NB4 (cell line): ENCODE results near the gene GOLGA8J.
"Not testable (repeated sequence)": the region's sequence is repeated elsewhere in the genome, so short reads cannot be mapped to it uniquely, and the experiment has no call there.

Experiments used
- DNase-seq: peaks from one replicate; pipeline ENCODE4 v3.0.0; 2010; ENCODE audit warnings: low read depth
- H3K4me3 ChIP-seq: one replicate; pipeline ENCODE4 v1.5.1; 2011; ENCODE audit warnings: mild to moderate bottlenecking, low read depth, low read length, moderate library complexity
- MYC ChIP-seq: IDR thresholded peaks from 2 replicates; pipeline ENCODE4 v1.6.1; 2011; ENCODE audit warnings: low read depth, low read length
- POLR2A ChIP-seq: IDR thresholded peaks from 2 replicates; pipeline ENCODE4 v1.6.1; 2011; ENCODE audit warnings: mild to moderate bottlenecking; ENCODE audit not compliant: insufficient read length; ENCODE audit errors: extremely low read depth
- TF ChIP-seq, protein P1 (sequence below): IDR thresholded peaks from 2 replicates; pipeline ENCODE4 v1.6.1; 2011; ENCODE audit warnings: low read depth, low read length
- TF ChIP-seq, protein P2 (sequence below): IDR thresholded peaks from one replicate; pipeline ENCODE4 v1.5.1; 2012; ENCODE audit warnings: low read depth, low read length

Gene GOLGA8J

GRCh38 chr15:30068326-30068725 is 14.4 kb upstream of the GOLGA8J start:
- no peak for TF ChIP-seq POLR2A
- TF ChIP-seq, protein P1, sequence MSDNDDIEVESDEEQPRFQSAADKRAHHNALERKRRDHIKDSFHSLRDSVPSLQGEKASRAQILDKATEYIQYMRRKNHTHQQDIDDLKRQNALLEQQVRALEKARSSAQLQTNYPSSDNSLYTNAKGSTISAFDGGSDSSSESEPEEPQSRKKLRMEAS, result no peak
- TF ChIP-seq MYC, result no peak
- TF ChIP-seq, protein P2, sequence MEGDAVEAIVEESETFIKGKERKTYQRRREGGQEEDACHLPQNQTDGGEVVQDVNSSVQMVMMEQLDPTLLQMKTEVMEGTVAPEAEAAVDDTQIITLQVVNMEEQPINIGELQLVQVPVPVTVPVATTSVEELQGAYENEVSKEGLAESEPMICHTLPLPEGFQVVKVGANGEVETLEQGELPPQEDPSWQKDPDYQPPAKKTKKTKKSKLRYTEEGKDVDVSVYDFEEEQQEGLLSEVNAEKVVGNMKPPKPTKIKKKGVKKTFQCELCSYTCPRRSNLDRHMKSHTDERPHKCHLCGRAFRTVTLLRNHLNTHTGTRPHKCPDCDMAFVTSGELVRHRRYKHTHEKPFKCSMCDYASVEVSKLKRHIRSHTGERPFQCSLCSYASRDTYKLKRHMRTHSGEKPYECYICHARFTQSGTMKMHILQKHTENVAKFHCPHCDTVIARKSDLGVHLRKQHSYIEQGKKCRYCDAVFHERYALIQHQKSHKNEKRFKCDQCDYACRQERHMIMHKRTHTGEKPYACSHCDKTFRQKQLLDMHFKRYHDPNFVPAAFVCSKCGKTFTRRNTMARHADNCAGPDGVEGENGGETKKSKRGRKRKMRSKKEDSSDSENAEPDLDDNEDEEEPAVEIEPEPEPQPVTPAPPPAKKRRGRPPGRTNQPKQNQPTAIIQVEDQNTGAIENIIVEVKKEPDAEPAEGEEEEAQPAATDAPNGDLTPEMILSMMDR, result no peak
- DNase-seq, result no peak
- H3K4me3 ChIP-seq, result no peak overlapping the region

GRCh38 chr15:30072630-30073029 is 10.1 kb upstream of the GOLGA8J start:
- TF ChIP-seq MYC, result no peak
- TF ChIP-seq, protein P2, result no peak
- no peak for TF ChIP-seq POLR2A
- TF ChIP-seq, protein P1, result no peak
- no peak overlapping the region for H3K4me3 ChIP-seq
- DNase-seq, result no peak

GRCh38 chr15:30073915-30074314 is 8.8 kb upstream of the GOLGA8J start:
- TF ChIP-seq, protein P2, result no peak
- TF ChIP-seq POLR2A (no peak), MYC (no peak)
- TF ChIP-seq, protein P1, result no peak
- DNase-seq, result no peak
- no peak overlapping the region for H3K4me3 ChIP-seq

- H3K4me3 ChIP-seq, DNase-seq: not testable (repeated sequence)
These were observed 1.9 kb upstream of the GOLGA8J start for GRCh38 chr15:30080816-30081215.

- DNase-seq, result not testable (repeated sequence)
These were observed 15.1 kb downstream of the GOLGA8J start for GRCh38 chr15:30097827-30098226.

GRCh38 chr15:30102890-30103289 is 20.1 kb downstream of the GOLGA8J start:
- not testable (repeated sequence) for DNase-seq, H3K4me3 ChIP-seq

More at GRCh38 chr15:30097827-30098226, 15.1 kb downstream of the GOLGA8J start:
- not testable (repeated sequence) for H3K4me3 ChIP-seq

GRCh38 chr15:30103941-30104507 is 21.3 kb downstream of the GOLGA8J start:
- not testable (repeated sequence) for DNase-seq, H3K4me3 ChIP-seq

GRCh38 chr15:30110591-30110990 is 27.8 kb downstream of the GOLGA8J start:
- H3K4me3 ChIP-seq, DNase-seq: not testable (repeated sequence)

DNA sequence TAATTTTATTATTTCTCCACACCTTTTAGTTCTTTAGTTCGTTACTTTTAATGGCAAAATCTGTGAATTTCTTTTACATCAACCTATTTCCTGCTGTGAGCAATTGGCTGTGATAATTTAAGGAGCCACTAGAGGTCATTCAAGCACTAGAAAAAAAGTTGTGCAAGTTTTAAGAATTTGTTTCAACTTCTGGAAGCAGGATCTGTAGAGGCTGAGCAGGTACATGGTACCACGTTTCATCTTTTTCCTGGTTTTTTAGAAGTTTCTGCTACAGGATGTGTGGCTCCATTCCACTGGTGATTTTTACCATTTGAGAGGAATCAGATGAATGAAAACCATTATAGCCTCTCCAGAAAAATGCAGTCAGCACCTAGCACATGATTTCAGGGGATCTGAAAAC is 47.3 kb downstream of the GOLGA8J start:
- not testable (repeated sequence) for DNase-seq, H3K4me3 ChIP-seq

DNA sequence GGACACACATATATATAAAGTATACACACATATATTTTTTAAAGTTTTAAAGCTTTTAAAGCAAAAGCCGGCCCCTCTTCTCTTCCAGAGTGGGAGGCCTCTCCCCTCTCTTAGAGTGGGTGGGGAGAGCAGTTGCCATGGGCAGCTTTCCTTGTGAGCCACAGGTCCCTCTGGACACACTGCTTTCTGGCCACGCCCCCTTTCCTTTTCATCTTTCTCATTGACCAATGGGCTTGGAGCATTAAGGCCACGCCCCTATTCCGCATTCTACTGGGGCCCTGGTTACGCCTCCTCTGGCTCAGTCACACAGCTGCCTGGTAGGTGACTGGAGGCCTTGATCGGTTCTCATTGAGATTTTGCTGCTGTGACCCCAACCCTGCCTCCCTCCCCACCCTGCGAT is 52.0 kb downstream of the GOLGA8J start, which contains the start of gene GOLGA8T:
Gene GOLGA8T, plus strand, starts transcription at position 301 of the 400 bp plus-strand sequence. Its CDS starts 98 bp downstream, at position 399.
- not testable (repeated sequence) for DNase-seq

More for the DNA sequence above, 52.0 kb downstream of the GOLGA8J start, which contains the start of gene GOLGA8T:
- not testable (repeated sequence) for H3K4me3 ChIP-seq
